ENCODE results near the gene PDLIM5.

The PDLIM5 gene

DNA sequence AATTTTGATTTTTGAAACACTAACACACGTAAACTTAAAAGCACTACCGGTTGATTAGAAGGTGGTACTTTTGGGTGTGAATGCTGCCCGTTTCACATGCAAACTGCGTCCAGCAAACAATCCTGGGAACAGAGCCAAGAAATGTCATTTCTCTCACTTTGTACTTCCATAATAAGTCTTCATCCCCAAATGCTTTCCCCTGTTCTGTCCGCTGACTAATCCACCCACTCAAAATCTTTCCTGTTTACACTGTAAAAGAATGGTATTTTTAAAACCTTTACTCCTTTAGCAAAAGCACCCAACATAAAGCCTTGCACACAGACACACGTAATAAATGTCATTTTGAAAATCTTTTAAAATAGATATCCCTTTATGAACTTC lies 39.1 kb upstream of the PDLIM5 start:
- Histone ChIP-seq H3K36me3 (ENCODE audit: control insufficient read depth, insufficient read depth, low read length) (no peaks in the 10 kb centered on the region), H4K5ac (ENCODE audit: low read length) (no peak overlapping the region), H2BK5ac (ENCODE audit: low read length) (no peak overlapping the region), H3K4me2 (ENCODE audit: low read length) (no peak overlapping the region), H3K27me3 (ENCODE audit: insufficient read depth, low read length, poor library complexity) (no peaks in the 10 kb centered on the region), H3K79me2 (ENCODE audit: control insufficient read depth, insufficient read depth, low read length) (no peaks in the 10 kb centered on the region), H3K4ac (ENCODE audit: low read depth, low read length) (no peak overlapping the region), H2BK15ac (replicated peaks; ENCODE audit: low read depth) (no peak overlapping the region), H3K18ac (ENCODE audit: low read length) (peak overlapping the region; percentile 39), H4K8ac (ENCODE audit: low read depth, low read length) (no peak overlapping the region), H3K27ac (ENCODE audit: low read depth, low read length) (no peak overlapping the region), H3K4me3 (ENCODE audit: low read length) (no peak overlapping the region), H3K9ac (ENCODE audit: low read length) (no peak overlapping the region), H2BK120ac (ENCODE audit: low read depth, low read length) (no peak overlapping the region), H3K23ac (ENCODE audit: low read length) (no peak overlapping the region), H3K79me1 (ENCODE audit: low read length) (no peaks in the 10 kb centered on the region), H3K56ac (ENCODE audit: low read length) (no peak overlapping the region), H2AK5ac (ENCODE audit: low read length) (no peak overlapping the region), H3K4me1 (ENCODE audit: control insufficient read depth, low read depth, low read length) (peaks cover 2% of the 10 kb centered on the region)
- no CpG with 5 or more reads among the region's 6 CpGs for WGBS (ENCODE audit: extremely low coverage, insufficient coverage, low lambda C conversion rate)
- no peak for DNase-seq

DNA sequence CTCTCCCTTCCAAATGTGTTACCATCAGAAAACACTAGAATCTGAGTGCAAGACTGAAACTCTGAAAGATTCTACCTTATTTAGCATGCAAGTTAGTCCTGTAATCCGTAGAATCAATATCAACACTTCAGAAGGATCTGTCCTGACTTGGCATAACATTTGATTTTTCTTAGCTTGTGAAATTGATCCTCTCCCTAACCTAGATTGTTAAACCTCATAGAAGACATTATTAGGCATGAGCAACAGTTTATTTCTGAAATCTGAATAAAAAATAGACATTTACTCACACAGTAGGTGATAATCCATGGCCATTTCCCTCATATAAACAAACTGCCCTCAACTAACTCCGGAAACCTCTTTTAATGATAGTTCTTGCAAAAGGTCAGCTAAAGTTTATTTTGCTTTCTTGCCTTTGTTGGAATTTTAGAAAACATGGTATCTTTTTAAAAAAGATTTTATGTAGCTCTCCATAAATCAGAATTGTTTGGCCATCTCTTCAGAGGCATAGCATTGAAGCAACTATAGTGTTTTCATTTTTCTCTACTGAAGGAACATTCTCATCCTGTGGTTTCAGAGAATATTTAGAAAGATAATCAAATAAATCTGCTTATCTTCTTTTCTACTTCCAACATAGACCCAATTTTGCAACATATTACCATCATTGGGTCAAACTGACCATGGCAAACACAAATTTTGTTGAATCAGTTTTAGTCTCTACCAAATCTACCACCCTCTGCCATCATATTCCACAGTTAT lies 38.5 kb upstream of the PDLIM5 start:
- no peaks in the 10 kb centered on the region for H3K79me1 ChIP-seq (ENCODE audit: low read length)
- no peak overlapping the region for H3K4me2 ChIP-seq (ENCODE audit: low read length)
- peaks cover 2% of the 10 kb centered on the region for H3K4me1 ChIP-seq (ENCODE audit: control insufficient read depth, low read depth, low read length)
- H3K4ac ChIP-seq (ENCODE audit: low read depth, low read length), result no peak overlapping the region
- H3K4me3 ChIP-seq (ENCODE audit: low read length), result no peak overlapping the region
- no peak overlapping the region for H3K18ac ChIP-seq (ENCODE audit: low read length)
- no peak for DNase-seq
- no peak overlapping the region for H2BK120ac ChIP-seq (ENCODE audit: low read depth, low read length)
- H2AK5ac ChIP-seq (ENCODE audit: low read length), result no peak overlapping the region
- H2BK15ac ChIP-seq (replicated peaks; ENCODE audit: low read depth), result no peak overlapping the region
- no peaks in the 10 kb centered on the region for H3K79me2 ChIP-seq (ENCODE audit: control insufficient read depth, insufficient read depth, low read length)
- no peak overlapping the region for H3K9ac ChIP-seq (ENCODE audit: low read length)
- no peaks in the 10 kb centered on the region for H3K36me3 ChIP-seq (ENCODE audit: control insufficient read depth, insufficient read depth, low read length)
- no peak overlapping the region for H3K23ac ChIP-seq (ENCODE audit: low read length)
- H4K8ac ChIP-seq (ENCODE audit: low read depth, low read length), result no peak overlapping the region
- no peak overlapping the region for H4K5ac ChIP-seq (ENCODE audit: low read length)
- no peaks in the 10 kb centered on the region for H3K27me3 ChIP-seq (ENCODE audit: insufficient read depth, low read length, poor library complexity)
- no peak overlapping the region for H3K56ac ChIP-seq (ENCODE audit: low read length)
- no CpG with 5 or more reads among the region's 2 CpGs for WGBS (ENCODE audit: extremely low coverage, insufficient coverage, low lambda C conversion rate)
- H3K27ac ChIP-seq (ENCODE audit: low read depth, low read length), result no peak overlapping the region
- no peak overlapping the region for H2BK5ac ChIP-seq (ENCODE audit: low read length)

DNA sequence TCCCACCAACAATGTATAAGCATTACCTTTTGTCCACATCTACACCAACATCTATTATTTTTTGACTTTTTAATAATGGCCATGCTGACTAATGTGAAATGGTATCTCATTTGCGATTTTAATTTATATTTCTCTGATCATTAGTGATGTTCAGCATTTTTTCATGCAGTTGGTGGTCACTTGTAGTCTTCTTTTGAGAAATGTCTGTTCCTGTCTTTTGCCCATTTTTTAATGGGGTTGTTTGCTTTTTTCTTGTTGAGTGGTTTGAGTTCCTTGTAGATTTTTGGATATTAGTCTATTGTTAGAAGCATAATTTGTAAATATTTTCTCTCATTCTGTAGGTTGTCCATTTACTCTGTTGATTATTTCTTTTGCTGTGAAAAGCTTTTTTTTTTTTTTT lies 36.8 kb upstream of the PDLIM5 start:
- H2AK5ac ChIP-seq (ENCODE audit: low read length), result no peak overlapping the region
- H4K8ac ChIP-seq (ENCODE audit: low read depth, low read length), result no peak overlapping the region
- DNase-seq, result no peak
- no peak overlapping the region for H3K4me2 ChIP-seq (ENCODE audit: low read length)
- H3K4me1 ChIP-seq (ENCODE audit: control insufficient read depth, low read depth, low read length), result peaks cover 2% of the 10 kb centered on the region
- H3K27ac ChIP-seq (ENCODE audit: low read depth, low read length), result no peak overlapping the region
- no peak overlapping the region for H4K5ac ChIP-seq (ENCODE audit: low read length)
- no peak overlapping the region for H2BK120ac ChIP-seq (ENCODE audit: low read depth, low read length)
- no peaks in the 10 kb centered on the region for H3K79me1 ChIP-seq (ENCODE audit: low read length)
- no peak overlapping the region for H3K4me3 ChIP-seq (ENCODE audit: low read length)
- no peaks in the 10 kb centered on the region for H3K27me3 ChIP-seq (ENCODE audit: insufficient read depth, low read length, poor library complexity)
- H3K36me3 ChIP-seq (ENCODE audit: control insufficient read depth, insufficient read depth, low read length), result no peaks in the 10 kb centered on the region
- H3K56ac ChIP-seq (ENCODE audit: low read length), result no peak overlapping the region
- no peak overlapping the region for H3K9ac ChIP-seq (ENCODE audit: low read length)
- H3K18ac ChIP-seq (ENCODE audit: low read length), result no peak overlapping the region
- H3K4ac ChIP-seq (ENCODE audit: low read depth, low read length), result no peak overlapping the region
- WGBS (ENCODE audit: extremely low coverage, insufficient coverage, low lambda C conversion rate), result no CpG with 5 or more reads among the region's 1 CpG
- H2BK15ac ChIP-seq (replicated peaks; ENCODE audit: low read depth), result no peak overlapping the region
- no peak overlapping the region for H3K23ac ChIP-seq (ENCODE audit: low read length)
- H2BK5ac ChIP-seq (ENCODE audit: low read length), result no peak overlapping the region
- no peaks in the 10 kb centered on the region for H3K79me2 ChIP-seq (ENCODE audit: control insufficient read depth, insufficient read depth, low read length)

DNA sequence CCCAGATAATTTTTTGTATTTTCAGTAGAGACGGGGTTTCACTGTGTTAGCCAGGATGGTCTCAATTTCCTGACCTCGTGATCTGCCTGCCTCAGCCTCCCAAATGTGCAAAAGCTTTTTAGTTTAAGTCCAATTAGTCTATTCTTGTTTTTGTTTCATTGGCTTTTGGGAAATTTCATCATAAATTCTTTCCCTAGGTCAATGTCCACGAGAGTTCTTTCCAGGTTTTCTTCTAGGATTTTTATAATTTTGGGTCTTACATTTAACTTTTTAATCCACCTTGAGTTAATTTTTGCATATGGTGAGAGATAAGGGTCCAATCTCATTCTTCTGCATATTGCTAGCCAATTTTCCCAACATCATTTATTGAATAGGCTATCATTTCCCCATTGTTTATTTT lies 36.3 kb upstream of the PDLIM5 start:
- no peak for DNase-seq
- Histone ChIP-seq H3K9ac (ENCODE audit: low read length) (no peak overlapping the region), H3K36me3 (ENCODE audit: control insufficient read depth, insufficient read depth, low read length) (no peaks in the 10 kb centered on the region), H3K4me3 (ENCODE audit: low read length) (no peak overlapping the region), H3K56ac (ENCODE audit: low read length) (no peak overlapping the region), H3K4ac (ENCODE audit: low read depth, low read length) (no peak overlapping the region), H4K8ac (ENCODE audit: low read depth, low read length) (no peak overlapping the region), H3K27me3 (ENCODE audit: insufficient read depth, low read length, poor library complexity) (no peaks in the 10 kb centered on the region), H3K4me2 (ENCODE audit: low read length) (no peak overlapping the region), H4K5ac (ENCODE audit: low read length) (no peak overlapping the region), H3K79me2 (ENCODE audit: control insufficient read depth, insufficient read depth, low read length) (no peaks in the 10 kb centered on the region), H2BK5ac (ENCODE audit: low read length) (no peak overlapping the region), H3K4me1 (ENCODE audit: control insufficient read depth, low read depth, low read length) (peaks cover 2% of the 10 kb centered on the region), H2BK120ac (ENCODE audit: low read depth, low read length) (no peak overlapping the region), H2AK5ac (ENCODE audit: low read length) (no peak overlapping the region), H3K23ac (ENCODE audit: low read length) (no peak overlapping the region), H3K79me1 (ENCODE audit: low read length) (no peaks in the 10 kb centered on the region), H3K27ac (ENCODE audit: low read depth, low read length) (no peak overlapping the region), H2BK15ac (replicated peaks; ENCODE audit: low read depth) (no peak overlapping the region), H3K18ac (ENCODE audit: low read length) (no peak overlapping the region)
- no CpG with 5 or more reads among the region's 3 CpGs for WGBS (ENCODE audit: extremely low coverage, insufficient coverage, low lambda C conversion rate)

DNA sequence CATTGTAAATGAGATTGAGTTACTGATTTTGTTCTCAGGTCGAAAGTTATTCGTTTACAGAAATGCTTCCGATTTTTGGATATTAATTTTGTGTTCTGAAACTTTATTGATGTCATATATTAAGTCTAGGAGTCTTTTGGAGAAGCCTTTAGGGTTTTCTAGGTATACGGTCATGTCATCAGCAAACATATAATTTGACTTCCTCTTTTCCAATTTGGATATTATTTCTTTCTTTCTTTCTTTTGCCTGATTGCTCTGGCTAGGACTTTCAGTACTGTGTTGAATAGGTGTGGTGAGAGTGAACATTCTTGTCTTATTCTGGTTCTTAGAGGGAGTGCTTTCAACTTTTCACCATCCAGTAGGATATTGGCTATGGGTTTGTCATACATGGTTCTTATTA lies 35.4 kb upstream of the PDLIM5 start:
- no peaks in the 10 kb centered on the region for H3K27me3 ChIP-seq (ENCODE audit: insufficient read depth, low read length, poor library complexity)

DNA sequence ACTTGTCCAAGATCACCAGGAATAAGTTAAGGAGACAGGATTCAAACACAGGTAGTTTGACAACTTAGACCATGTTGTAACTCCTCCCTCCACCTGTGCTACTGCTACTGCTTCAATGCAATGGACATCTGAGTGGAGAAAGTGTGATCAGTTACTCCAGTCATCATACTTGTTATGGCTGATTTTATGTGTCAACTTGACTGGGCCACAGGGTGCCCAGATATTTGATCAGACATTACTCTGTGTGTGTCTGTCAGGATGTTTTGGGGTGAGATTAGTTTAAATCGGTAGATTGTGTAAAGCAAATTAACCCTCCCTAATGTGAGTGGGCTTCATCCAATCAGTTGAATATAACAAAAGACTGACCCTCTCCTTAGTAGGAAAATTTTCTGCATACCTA lies 34.8 kb upstream of the PDLIM5 start:
- Histone ChIP-seq H4K8ac (ENCODE audit: low read depth, low read length) (no peak overlapping the region), H3K79me1 (ENCODE audit: low read length) (no peaks in the 10 kb centered on the region), H3K79me2 (ENCODE audit: control insufficient read depth, insufficient read depth, low read length) (no peaks in the 10 kb centered on the region), H3K4ac (ENCODE audit: low read depth, low read length) (no peak overlapping the region), H3K18ac (ENCODE audit: low read length) (no peak overlapping the region), H4K5ac (ENCODE audit: low read length) (no peak overlapping the region), H3K27me3 (ENCODE audit: insufficient read depth, low read length, poor library complexity) (no peaks in the 10 kb centered on the region), H3K4me3 (ENCODE audit: low read length) (no peak overlapping the region), H3K56ac (ENCODE audit: low read length) (no peak overlapping the region), H2BK120ac (ENCODE audit: low read depth, low read length) (no peak overlapping the region), H3K23ac (ENCODE audit: low read length) (no peak overlapping the region), H2BK15ac (replicated peaks; ENCODE audit: low read depth) (no peak overlapping the region), H3K36me3 (ENCODE audit: control insufficient read depth, insufficient read depth, low read length) (no peaks in the 10 kb centered on the region), H2AK5ac (ENCODE audit: low read length) (no peak overlapping the region), H2BK5ac (ENCODE audit: low read length) (no peak overlapping the region), H3K4me1 (ENCODE audit: control insufficient read depth, low read depth, low read length) (peaks cover 5% of the 10 kb centered on the region), H3K9ac (ENCODE audit: low read length) (no peak overlapping the region), H3K4me2 (ENCODE audit: low read length) (no peak overlapping the region), H3K27ac (ENCODE audit: low read depth, low read length) (no peak overlapping the region)
- DNase-seq, result no peak
- no CpG with 5 or more reads among the region's 1 CpG for WGBS (ENCODE audit: extremely low coverage, insufficient coverage, low lambda C conversion rate)

More for the DNA sequence above, 35.4 kb upstream of the PDLIM5 start:
- Histone ChIP-seq H4K8ac (ENCODE audit: low read depth, low read length) (no peak overlapping the region), H3K4me2 (ENCODE audit: low read length) (no peak overlapping the region), H3K4me3 (ENCODE audit: low read length) (no peak overlapping the region), H2BK15ac (replicated peaks; ENCODE audit: low read depth) (no peak overlapping the region), H3K4me1 (ENCODE audit: control insufficient read depth, low read depth, low read length) (peaks cover 5% of the 10 kb centered on the region), H3K9ac (ENCODE audit: low read length) (no peak overlapping the region), H3K56ac (ENCODE audit: low read length) (no peak overlapping the region), H2AK5ac (ENCODE audit: low read length) (no peak overlapping the region), H2BK5ac (ENCODE audit: low read length) (no peak overlapping the region), H3K23ac (ENCODE audit: low read length) (no peak overlapping the region), H4K5ac (ENCODE audit: low read length) (no peak overlapping the region), H2BK120ac (ENCODE audit: low read depth, low read length) (no peak overlapping the region), H3K4ac (ENCODE audit: low read depth, low read length) (no peak overlapping the region), H3K18ac (ENCODE audit: low read length) (no peak overlapping the region), H3K79me2 (ENCODE audit: control insufficient read depth, insufficient read depth, low read length) (no peaks in the 10 kb centered on the region), H3K79me1 (ENCODE audit: low read length) (no peaks in the 10 kb centered on the region), H3K27ac (ENCODE audit: low read depth, low read length) (no peak overlapping the region), H3K36me3 (ENCODE audit: control insufficient read depth, insufficient read depth, low read length) (no peaks in the 10 kb centered on the region)
- no peak for DNase-seq
- no CpG with 5 or more reads among the region's 4 CpGs for WGBS (ENCODE audit: extremely low coverage, insufficient coverage, low lambda C conversion rate)
